DOHH2 (cell line): ENCODE results near the gene GABRR2.

Experiments used
- H3F3A ChIP-seq: fragments of 200-600 bp; sonication (generic), shearing (Covaris generic); 2 replicates; pipeline ENCODE4 v1.6.0; 2016; ENCODE audit warnings: antibody characterized with exemption, mild to moderate bottlenecking; ENCODE audit not compliant: control insufficient read depth, insufficient read depth
- H3K27ac ChIP-seq: fragments of 200-600 bp; sonication (generic); 2 replicates; pipeline ENCODE4 v1.5.1; 2014; ENCODE audit warnings: low read depth, mild to moderate bottlenecking, low read length, moderate library complexity
- H3K27me3 ChIP-seq: fragments of 200-600 bp; sonication (generic); 2 replicates; pipeline ENCODE4 v1.6.1; 2014; ENCODE audit warnings: mild to moderate bottlenecking, low read length, mixed read lengths; ENCODE audit not compliant: control insufficient read depth
- H3K36me3 ChIP-seq: fragments of 200-600 bp; sonication (generic); 2 replicates; pipeline ENCODE4 v1.6.1; 2014; ENCODE audit warnings: mild to moderate bottlenecking, low read length, moderate library complexity, mixed read lengths; ENCODE audit not compliant: control insufficient read depth
- H3K4me1 ChIP-seq: fragments of 200-600 bp; sonication (generic); 2 replicates; pipeline ENCODE4 v1.6.1; 2014; ENCODE audit warnings: mild to moderate bottlenecking, low read length, mixed read lengths; ENCODE audit not compliant: control insufficient read depth
- H3K4me2 ChIP-seq: fragments of 200-600 bp; sonication (generic); 2 replicates; pipeline ENCODE4 v1.6.0; 2014; ENCODE audit warnings: mild to moderate bottlenecking, low read length, moderate library complexity
- H3K4me3 ChIP-seq: fragments of 200-600 bp; sonication (generic); 2 replicates; pipeline ENCODE4 v1.5.1; 2014; ENCODE audit warnings: mild to moderate bottlenecking, low read length, mixed read lengths
- H3K79me2 ChIP-seq: fragments of 200-600 bp; sonication (generic); 2 replicates; pipeline ENCODE4 v1.6.1; 2014; ENCODE audit warnings: mild to moderate bottlenecking, low read length, mixed read lengths; ENCODE audit not compliant: control insufficient read depth
- H3K9me2 ChIP-seq: fragments of 200-600 bp; sonication (generic); replicated peaks from 2 replicates; pipeline ENCODE4 v1.6.1; 2014; ENCODE audit warnings: mild to moderate bottlenecking, low read length, mixed read lengths; ENCODE audit not compliant: control insufficient read depth
- H3K9me3 ChIP-seq: fragments of 200-600 bp; sonication (generic); 2 replicates; pipeline ENCODE4 v1.6.1; 2014; ENCODE audit warnings: antibody characterized with exemption, low read length, mixed read lengths; ENCODE audit not compliant: control insufficient read depth, insufficient read depth
- H4K20me1 ChIP-seq: fragments of 200-600 bp; sonication (generic); 2 replicates; pipeline ENCODE4 v1.6.0; 2014; ENCODE audit warnings: low read depth, mild to moderate bottlenecking, antibody characterized with exemption, low read length, moderate library complexity; ENCODE audit not compliant: control insufficient read depth, insufficient read depth
- EZH2phosphoT487 ChIP-seq: fragments of 200-600 bp; sonication (generic); IDR thresholded peaks from 2 replicates; pipeline ENCODE4 v1.6.1; 2017; ENCODE audit warnings: borderline replicate concordance, mild to moderate bottlenecking, antibody characterized with exemption, low read length, moderate library complexity, mixed read lengths
- TF ChIP-seq, protein P1 (sequence below): fragments of 200-600 bp; sonication (generic); IDR thresholded peaks from one replicate; pipeline ENCODE4 v1.5.1; 2014; ENCODE audit warnings: antibody characterized with exemption, mild to moderate bottlenecking, low read depth, low read length; ENCODE audit not compliant: poor library complexity, severe bottlenecking

Gene GABRR2

DNA sequence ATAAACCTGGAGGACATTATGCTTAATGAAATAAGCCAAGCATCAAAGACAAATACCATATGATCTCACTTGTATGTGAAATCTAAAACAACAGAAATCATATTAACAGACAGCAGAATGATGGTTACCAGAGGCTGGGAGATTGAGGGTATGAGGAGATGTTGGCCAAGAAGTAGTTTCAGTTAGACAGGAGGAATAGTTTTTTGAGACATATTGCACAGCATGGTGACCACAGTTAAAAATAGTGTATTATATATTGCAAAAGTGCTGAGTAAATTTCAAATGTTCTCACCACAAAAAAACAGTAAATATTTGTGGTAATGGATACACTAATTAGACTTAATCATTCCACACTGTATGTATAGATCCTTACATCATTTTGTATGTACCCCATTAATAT is 99.7 kb downstream of the GABRR2 start:
- Histone ChIP-seq H3K36me3 (no peaks in the 10 kb centered on the region), H3K4me3 (no peak overlapping the region), H3F3A (no peaks in the 10 kb centered on the region), H3K9me3 (no peaks in the 10 kb centered on the region), H3K27ac (no peak overlapping the region), H3K4me1 (no peaks in the 10 kb centered on the region), H3K9me2 (no peaks in the 10 kb centered on the region), H4K20me1 (no peaks in the 10 kb centered on the region), H3K27me3 (peaks cover 43% of the 10 kb centered on the region), H3K79me2 (no peaks in the 10 kb centered on the region), H3K4me2 (no peak overlapping the region)
- TF ChIP-seq EZH2phosphoT487, result no peak
- TF ChIP-seq, protein P1, sequence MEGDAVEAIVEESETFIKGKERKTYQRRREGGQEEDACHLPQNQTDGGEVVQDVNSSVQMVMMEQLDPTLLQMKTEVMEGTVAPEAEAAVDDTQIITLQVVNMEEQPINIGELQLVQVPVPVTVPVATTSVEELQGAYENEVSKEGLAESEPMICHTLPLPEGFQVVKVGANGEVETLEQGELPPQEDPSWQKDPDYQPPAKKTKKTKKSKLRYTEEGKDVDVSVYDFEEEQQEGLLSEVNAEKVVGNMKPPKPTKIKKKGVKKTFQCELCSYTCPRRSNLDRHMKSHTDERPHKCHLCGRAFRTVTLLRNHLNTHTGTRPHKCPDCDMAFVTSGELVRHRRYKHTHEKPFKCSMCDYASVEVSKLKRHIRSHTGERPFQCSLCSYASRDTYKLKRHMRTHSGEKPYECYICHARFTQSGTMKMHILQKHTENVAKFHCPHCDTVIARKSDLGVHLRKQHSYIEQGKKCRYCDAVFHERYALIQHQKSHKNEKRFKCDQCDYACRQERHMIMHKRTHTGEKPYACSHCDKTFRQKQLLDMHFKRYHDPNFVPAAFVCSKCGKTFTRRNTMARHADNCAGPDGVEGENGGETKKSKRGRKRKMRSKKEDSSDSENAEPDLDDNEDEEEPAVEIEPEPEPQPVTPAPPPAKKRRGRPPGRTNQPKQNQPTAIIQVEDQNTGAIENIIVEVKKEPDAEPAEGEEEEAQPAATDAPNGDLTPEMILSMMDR, result no peak

- Histone ChIP-seq H3K27ac (no peak overlapping the region), H3F3A (no peaks in the 10 kb centered on the region), H4K20me1 (no peaks in the 10 kb centered on the region)
These were observed 100.9 kb downstream of the GABRR2 start for GRCh38 chr6:89214197-89214596.

GRCh38 chr6:89212472-89212871 is 102.6 kb downstream of the GABRR2 start:
- no peaks in the 10 kb centered on the region for H4K20me1 ChIP-seq
- H3F3A ChIP-seq, result no peaks in the 10 kb centered on the region

More at GRCh38 chr6:89214197-89214596, 100.9 kb downstream of the GABRR2 start:
- no peaks in the 10 kb centered on the region for H3K4me1 ChIP-seq
- peaks cover 43% of the 10 kb centered on the region for H3K27me3 ChIP-seq
- TF ChIP-seq, protein P1, result no peak
- TF ChIP-seq EZH2phosphoT487, result no peak
- no peak overlapping the region for H3K4me3 ChIP-seq
- no peaks in the 10 kb centered on the region for H3K36me3 ChIP-seq
- no peaks in the 10 kb centered on the region for H3K79me2 ChIP-seq
- H3K9me3 ChIP-seq, result no peaks in the 10 kb centered on the region
- H3K9me2 ChIP-seq, result no peaks in the 10 kb centered on the region
- H3K4me2 ChIP-seq, result no peak overlapping the region

More at GRCh38 chr6:89212472-89212871, 102.6 kb downstream of the GABRR2 start:
- H3K27me3 ChIP-seq, result peaks cover 35% of the 10 kb centered on the region
- H3K36me3 ChIP-seq, result no peaks in the 10 kb centered on the region
- H3K4me3 ChIP-seq, result no peak overlapping the region
- no peaks in the 10 kb centered on the region for H3K9me3 ChIP-seq
- H3K79me2 ChIP-seq, result no peaks in the 10 kb centered on the region
- TF ChIP-seq, protein P1, result no peak
- TF ChIP-seq EZH2phosphoT487, result no peak
- no peaks in the 10 kb centered on the region for H3K9me2 ChIP-seq
- H3K27ac ChIP-seq, result no peak overlapping the region
- no peak overlapping the region for H3K4me2 ChIP-seq
- H3K4me1 ChIP-seq, result no peaks in the 10 kb centered on the region
